A549 (cell line): ENCODE measurements around the gene SMC6. TPM values are rescaled to one million over a fixed set of nuclear protein-coding genes. Genes with fewer than 3 reads are reported as not detected.

ENCODE experiments used
- ATAC-seq, 2 experiments: fragments of 200-7000 bp in 1 of 2; fragments of >200 bp in 1 of 2; cut with Nextera tagmentation in 1 of 2; cut with Tn5 transposase in 1 of 2; 3 replicates each; pipeline versions ENCODE4 v1.8.0 to v1.9.1; 2018 to 2020; ENCODE audit warnings: mild to moderate bottlenecking in 1 of 2, moderate library complexity in 1 of 2
- CTCF ChIA-PET: fragments of 300-600 bp; sonication (Branson Sonifier 250); formaldehyde crosslinking; extraction: SDS; loops from one replicate; lab custom pipeline; 2021; ENCODE audit warnings: antibody characterized with exemption, inconsistent platforms; lab: Yijun Ruan, JAX
- POLR2A ChIA-PET: fragments of 350-600 bp; formaldehyde crosslinking; extraction: SDS; loops from one replicate; lab custom pipeline; 2021; ENCODE audit warnings: antibody characterized with exemption, inconsistent platforms; lab: Yijun Ruan, JAX
- DNase-seq, 2 experiments: peaks; one replicate each; pipeline versions ENCODE4 v3.0.0 to v3.0.0-alpha.2; 2011 to 2016; ENCODE audit warnings: low read depth in 1 of 2, low spot score in 1 of 2
- FAIRE-seq: peaks from 2 replicates; lab custom pipeline; 2011; peaks lifted over from hg19 to GRCh38; lab: Jason Lieb, UNC
- H3K27ac ChIP-seq, 2 experiments: fragments of >200 bp; sonication (Bioruptor Twin); formaldehyde crosslinking; 3 replicates each; pipeline ENCODE4 v1.5.1; 2016 to 2017
- H3K4me1 ChIP-seq: fragments of >200 bp; sonication (Bioruptor Twin); formaldehyde crosslinking; 3 replicates; pipeline ENCODE4 v1.6.1; 2016
- H3K4me2 ChIP-seq: fragments of >200 bp; sonication (Bioruptor Twin); formaldehyde crosslinking; 3 replicates; pipeline ENCODE4 v1.6.1; 2016
- H3K4me3 ChIP-seq: fragments of >200 bp; sonication (Bioruptor Twin); formaldehyde crosslinking; 3 replicates; pipeline ENCODE4 v1.5.1; 2016
- H3K9me3 ChIP-seq: fragments of >200 bp; sonication (Bioruptor Twin); formaldehyde crosslinking; 3 replicates; pipeline ENCODE4 v1.6.1; 2016
- CBX2 ChIP-seq: fragments of 200-600 bp; sonication (generic); IDR thresholded peaks from 2 replicates; pipeline ENCODE4 v1.6.1; 2016; ENCODE audit warnings: low read depth, mild to moderate bottlenecking, borderline replicate concordance
- CHD2 ChIP-seq: fragments of 150-350 bp; IDR thresholded peaks from 2 replicates; pipeline ENCODE4 v1.6.1; 2014; ENCODE audit warnings: low read length; ENCODE audit not compliant: partially characterized antibody
- CHD4 ChIP-seq: fragments of 200-600 bp; sonication (generic); IDR thresholded peaks from 2 replicates; pipeline ENCODE4 v1.6.1; 2016; ENCODE audit warnings: antibody characterized with exemption, mild to moderate bottlenecking, borderline replicate concordance
- EHF ChIP-seq: fragments of 250-450 bp; sonication (Bioruptor Pico); IDR thresholded peaks from 2 replicates; pipeline ENCODE4 v1.5.0; 2020; ENCODE audit warnings: mild to moderate bottlenecking
- EP300 ChIP-seq, 2 experiments: fragments of >200 bp; sonication (Bioruptor Twin); formaldehyde crosslinking; IDR thresholded peaks; 2 replicates in 1 of 2; 3 replicates in 1 of 2; pipeline ENCODE4 v1.6.1; 2016 to 2017
- ESRRA ChIP-seq: fragments of 150-350 bp; IDR thresholded peaks from 2 replicates; pipeline ENCODE4 v1.6.1; 2014; ENCODE audit warnings: mild to moderate bottlenecking, low read length, borderline replicate concordance
- FOSB ChIP-seq: fragments of 250-450 bp; sonication (Bioruptor Pico); IDR thresholded peaks from 2 replicates; pipeline ENCODE4 v1.5.0; 2020; ENCODE audit warnings: mild to moderate bottlenecking, moderate library complexity
- FOXS1 ChIP-seq: fragments of 250-450 bp; sonication (Bioruptor Pico); IDR thresholded peaks from 2 replicates; pipeline ENCODE4 v1.5.0; 2020; ENCODE audit warnings: mild to moderate bottlenecking, moderate library complexity
- HOXA7 ChIP-seq: fragments of 250-450 bp; sonication (Bioruptor Pico); IDR thresholded peaks from 2 replicates; pipeline ENCODE4 v1.5.0; 2020; ENCODE audit warnings: mild to moderate bottlenecking, moderate library complexity
- HOXB5 ChIP-seq: fragments of 250-450 bp; sonication (Bioruptor Pico); IDR thresholded peaks from 2 replicates; pipeline ENCODE4 v1.5.0; 2020; ENCODE audit warnings: mild to moderate bottlenecking, moderate library complexity
- MAFK ChIP-seq: fragments of 450-650 bp; IDR thresholded peaks from 2 replicates; pipeline ENCODE4 v1.6.1; 2014; ENCODE audit not compliant: partially characterized antibody
- MAZ ChIP-seq: fragments of 150-350 bp; IDR thresholded peaks from 2 replicates; pipeline ENCODE4 v1.6.1; 2014; ENCODE audit warnings: antibody characterized with exemption, low read depth, low read length, borderline replicate concordance
- MYC ChIP-seq: IDR thresholded peaks from 2 replicates; pipeline ENCODE4 v1.6.1; 2012; ENCODE audit warnings: mild to moderate bottlenecking, inconsistent platforms, low read length, improper control_type of control experiment, borderline replicate concordance
- NFE2L2 ChIP-seq: fragments of 150-350 bp; conservative IDR thresholded peaks from 2 replicates; pipeline ENCODE4 v1.6.1; 2014; ENCODE audit warnings: low read length
- PHF8 ChIP-seq: fragments of 200-600 bp; sonication (generic); IDR thresholded peaks from 2 replicates; pipeline ENCODE4 v1.6.1; 2016; ENCODE audit warnings: low read depth, mild to moderate bottlenecking, antibody characterized with exemption, moderate library complexity, borderline replicate concordance
- TFCP2L1 ChIP-seq: fragments of 250-450 bp; sonication (Bioruptor Pico); IDR thresholded peaks from 2 replicates; pipeline ENCODE4 v1.5.0; 2021; ENCODE audit warnings: mild to moderate bottlenecking
- ZC3H11A ChIP-seq: fragments of 450-650 bp; IDR thresholded peaks from 2 replicates; pipeline ENCODE4 v1.6.1; 2014; ENCODE audit warnings: antibody characterized with exemption, mild to moderate bottlenecking
- ZFP36 ChIP-seq: fragments of 450-650 bp; IDR thresholded peaks from 2 replicates; pipeline ENCODE4 v1.6.1; 2014; ENCODE audit warnings: borderline replicate concordance; ENCODE audit not compliant: partially characterized antibody
- WGBS: methylation state at CpG from one replicate; pipeline ENCODE4 v1.1.6; 2017; ENCODE audit errors: missing lambda C conversion rate; 5-methylcytosine and 5-hydroxymethylcytosine counted together
- polyA plus RNA-seq, 4 experiments: library from polyadenylated mRNA; depleted of rRNA in 3 of 4; stranded (reverse); fragments of >200 nt; fragmentation: RNase III in 1 of 4; extraction: RNeasy Plus Mini Kit Qiagen cat#74134 plus additional on column Dnase treatment in 1 of 4; gene quantifications; 2 replicates in 3 of 4; 3 replicates in 1 of 4; pipeline ENCODE4 v1.2.3, GENCODE V29; 2011 to 2017
- TF ChIP-seq, protein P1 (sequence below): fragments of 250-450 bp; sonication (Bioruptor Pico); IDR thresholded peaks from 2 replicates; pipeline ENCODE4 v1.5.0; 2020; ENCODE audit warnings: low read depth, mild to moderate bottlenecking, moderate library complexity
- TF ChIP-seq, protein P2 (sequence below): IDR thresholded peaks from 2 replicates; pipeline ENCODE4 v1.6.1; 2012; ENCODE audit warnings: low read depth, borderline replicate concordance
- TF ChIP-seq, protein P3 (sequence below): fragments of 250-450 bp; sonication (Bioruptor Pico); IDR thresholded peaks from 2 replicates; pipeline ENCODE4 v1.5.0; 2021; ENCODE audit warnings: mild to moderate bottlenecking, moderate library complexity, borderline replicate concordance

The SMC6 gene
- polyA plus RNA-seq, 2 of the 4 experiments (the other 2 are of a cell fraction) = 29.9 to 51.6 TPM

DNA sequence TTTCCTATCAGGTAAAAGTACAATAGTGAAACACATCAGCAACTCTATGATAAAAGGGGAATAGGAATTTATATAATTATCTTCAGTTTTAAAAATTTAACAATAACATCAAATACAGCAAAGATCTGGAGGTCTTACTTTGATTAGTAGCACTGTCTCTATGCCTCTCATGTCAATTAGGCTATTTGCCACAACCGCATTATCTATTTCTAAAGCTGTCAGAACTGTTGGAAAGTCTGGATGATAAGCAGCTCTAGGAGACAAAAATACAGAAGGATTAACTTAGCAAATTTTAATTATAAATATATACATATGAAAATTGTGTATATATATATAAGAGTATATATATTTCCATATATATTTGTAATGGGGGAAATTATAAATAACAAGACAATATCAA lies 45.1 kb downstream of the SMC6 start:
- no peak overlapping the region for H3K4me2 ChIP-seq
- no peak for DNase-seq
- 94% methylated on average over 1 of the region's 1 CpG for WGBS
- no peak overlapping the region for H3K27ac ChIP-seq
- TF ChIP-seq MYC (no peak), FOSB (CRISPR knock-in tag) (no peak), PHF8 (no peak), NFE2L2 (no peak), ESRRA (no peak), CHD4 (no peak), ZC3H11A (no peak), EHF (CRISPR knock-in tag) (no peak), FOXS1 (no peak), TFCP2L1 (CRISPR knock-in tag) (no peak), CBX2 (no peak), HOXA7 (CRISPR knock-in tag) (no peak)
- TF ChIP-seq, protein P1, sequence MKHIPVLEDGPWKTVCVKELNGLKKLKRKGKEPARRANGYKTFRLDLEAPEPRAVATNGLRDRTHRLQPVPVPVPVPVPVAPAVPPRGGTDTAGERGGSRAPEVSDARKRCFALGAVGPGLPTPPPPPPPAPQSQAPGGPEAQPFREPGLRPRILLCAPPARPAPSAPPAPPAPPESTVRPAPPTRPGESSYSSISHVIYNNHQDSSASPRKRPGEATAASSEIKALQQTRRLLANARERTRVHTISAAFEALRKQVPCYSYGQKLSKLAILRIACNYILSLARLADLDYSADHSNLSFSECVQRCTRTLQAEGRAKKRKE (CRISPR knock-in tag) = no peak
- TF ChIP-seq, protein P2, sequence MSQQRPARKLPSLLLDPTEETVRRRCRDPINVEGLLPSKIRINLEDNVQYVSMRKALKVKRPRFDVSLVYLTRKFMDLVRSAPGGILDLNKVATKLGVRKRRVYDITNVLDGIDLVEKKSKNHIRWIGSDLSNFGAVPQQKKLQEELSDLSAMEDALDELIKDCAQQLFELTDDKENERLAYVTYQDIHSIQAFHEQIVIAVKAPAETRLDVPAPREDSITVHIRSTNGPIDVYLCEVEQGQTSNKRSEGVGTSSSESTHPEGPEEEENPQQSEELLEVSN = no peak
- H3K4me1 ChIP-seq = no peaks in the 10 kb centered on the region
- H3K4me3 ChIP-seq = no peak overlapping the region
- H3K9me3 ChIP-seq = no peaks in the 10 kb centered on the region
- no peak for FAIRE-seq
- ATAC-seq = no peak
- ChIA-PET POLR2A (no interaction called here), CTCF (interaction anchor here (2.3 kb wide), 1 partner anchor 11 kb away, joined by 14 read pairs; no protein-coding TSS in a partner anchor)

DNA sequence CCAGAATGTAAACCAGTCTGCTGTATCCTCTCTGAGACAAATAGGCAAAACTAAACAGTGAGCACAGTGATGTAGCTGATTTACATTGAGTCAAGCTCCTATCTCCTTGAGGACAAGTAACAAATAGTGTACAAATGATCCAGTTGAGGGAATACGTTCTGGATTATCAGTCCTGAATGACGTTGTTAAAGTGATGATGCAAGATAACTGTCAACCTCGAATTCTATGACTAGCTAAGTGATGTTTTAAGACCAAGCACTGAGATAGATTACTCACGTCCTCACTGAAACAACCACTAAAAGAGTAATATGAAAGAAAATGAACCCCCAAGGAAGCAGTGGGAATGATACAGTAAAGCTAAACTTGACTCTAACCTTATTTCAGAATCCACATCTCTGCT lies 46.8 kb downstream of the SMC6 start:
- Histone ChIP-seq H3K4me1 (no peaks in the 10 kb centered on the region), H3K9me3 (no peaks in the 10 kb centered on the region), H3K4me3 (no peak overlapping the region), H3K27ac (no peak overlapping the region), H3K4me2 (no peak overlapping the region)
- FAIRE-seq = no peak
- WGBS = 85% methylated on average over 4 of the region's 4 CpGs
- no peak for ATAC-seq
- POLR2A ChIA-PET = no interaction called here
- DNase-seq = no peak
- TF ChIP-seq, protein P1 (CRISPR knock-in tag) = no peak
- TF ChIP-seq MAFK (no peak), PHF8 (no peak), EP300 (IDR thresholded peaks at IDR 0.05) (no peak), MAZ (no peak), ZFP36 (no peak), CHD2 (no peak), HOXB5 (CRISPR knock-in tag) (no peak), CHD4 (no peak)
- TF ChIP-seq, protein P3, sequence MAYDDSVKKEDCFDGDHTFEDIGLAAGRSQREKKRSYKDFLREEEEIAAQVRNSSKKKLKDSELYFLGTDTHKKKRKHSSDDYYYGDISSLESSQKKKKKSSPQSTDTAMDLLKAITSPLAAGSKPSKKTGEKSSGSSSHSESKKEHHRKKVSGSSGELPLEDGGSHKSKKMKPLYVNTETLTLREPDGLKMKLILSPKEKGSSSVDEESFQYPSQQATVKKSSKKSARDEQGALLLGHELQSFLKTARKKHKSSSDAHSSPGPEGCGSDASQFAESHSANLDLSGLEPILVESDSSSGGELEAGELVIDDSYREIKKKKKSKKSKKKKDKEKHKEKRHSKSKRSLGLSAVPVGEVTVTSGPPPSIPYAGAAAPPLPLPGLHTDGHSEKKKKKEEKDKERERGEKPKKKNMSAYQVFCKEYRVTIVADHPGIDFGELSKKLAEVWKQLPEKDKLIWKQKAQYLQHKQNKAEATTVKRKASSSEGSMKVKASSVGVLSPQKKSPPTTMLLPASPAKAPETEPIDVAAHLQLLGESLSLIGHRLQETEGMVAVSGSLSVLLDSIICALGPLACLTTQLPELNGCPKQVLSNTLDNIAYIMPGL (CRISPR knock-in tag) = no peak
- CTCF ChIA-PET = interaction anchor here (1.3 kb wide), 1 partner anchor 13 kb away, joined by 8 read pairs; no protein-coding TSS in a partner anchor
